Esophagus squamous epithelium (tissue), 5 donors: Measurements from ENCODE around the gene PLA2G4B. TPM values are rescaled to one million over a fixed set of nuclear protein-coding genes. Genes with fewer than 3 reads are reported as not detected.
A peak's percentile ranks its signal among the peaks of the same experiment; 100 is the strongest.

Experiments used
- DNase-seq: peaks from one replicate; lab custom pipeline; 2025; lab: John Stamatoyannopoulos, UW
- H3K27ac ChIP-seq, 4 donors: fragments of 200-600 bp; sonication (generic); one replicate each; pipeline ENCODE4 v1.5.1; 2016 to 2019; ENCODE audit warnings: mild to moderate bottlenecking in 1 of 4
- H3K27me3 ChIP-seq, 4 donors: fragments of 200-600 bp; sonication (generic); 1 replicate in 3 of 4; 2 replicates in 1 of 4; pipeline versions ENCODE4 v1.5.1 to v1.6.0; 2017 to 2021; ENCODE audit warnings: antibody characterized with exemption in 1 of 4
- H3K36me3 ChIP-seq, 3 donors: fragments of 200-600 bp; sonication (generic); one replicate each; pipeline ENCODE4 v1.5.1; 2016 to 2019
- H3K4me1 ChIP-seq, 3 donors: fragments of 200-600 bp; sonication (generic); one replicate each; pipeline ENCODE4 v1.5.1; 2017 to 2019
- H3K4me3 ChIP-seq, 4 donors: fragments of 200-600 bp; sonication (generic); 1 replicate in 3 of 4; 2 replicates in 1 of 4; pipeline ENCODE4 v1.5.1; 2016 to 2019; ENCODE audit warnings: mild to moderate bottlenecking in 2 of 4, moderate library complexity in 1 of 4
- H3K9me3 ChIP-seq, 3 donors: fragments of 200-600 bp; sonication (generic); one replicate each; pipeline ENCODE4 v1.5.1; 2016 to 2019
- POLR2A ChIP-seq, 4 donors: fragments of 450-650 bp; IDR thresholded peaks; one replicate each; pipeline ENCODE4 v1.6.1; 2017; ENCODE audit warnings: antibody characterized with exemption in 4 of 4, mild to moderate bottlenecking in 4 of 4, moderate library complexity in 3 of 4
- WGBS, 2 donors: methylation state at CpG; one replicate each; pipeline ENCODE4 v1.1.5; 2018; 5-methylcytosine and 5-hydroxymethylcytosine counted together
- intact Hi-C: fragments of 100-400 bp; cut with DNase I; formaldehyde crosslinking; loops from one replicate; pipeline ENCODE4 v1.15.0; 2022
- total RNA-seq, 4 donors: library from RNA; depleted of rRNA; stranded (reverse); fragments of >200 nt; gene quantifications; one replicate each; pipeline ENCODE4 v1.1.0, GENCODE V29; 2016
- TF ChIP-seq, protein P1 (sequence below), 6 experiments: fragments of 450-650 bp in 4 of 6; fragments of 200-600 bp in 2 of 6; sonication (generic) in 2 of 6; IDR thresholded peaks; one replicate each; pipeline ENCODE4 v1.5.1; 2016 to 2019; ENCODE audit warnings: antibody characterized with exemption in 6 of 6, mild to moderate bottlenecking in 4 of 6, moderate library complexity in 4 of 6
- donor health status: DM: yes; HTN: yes; CAD: no.

Gene PLA2G4B
- total RNA-seq, 4 donors from 2014 or later: 26.5 to 58.9 (median 39.7) TPM

DNA sequence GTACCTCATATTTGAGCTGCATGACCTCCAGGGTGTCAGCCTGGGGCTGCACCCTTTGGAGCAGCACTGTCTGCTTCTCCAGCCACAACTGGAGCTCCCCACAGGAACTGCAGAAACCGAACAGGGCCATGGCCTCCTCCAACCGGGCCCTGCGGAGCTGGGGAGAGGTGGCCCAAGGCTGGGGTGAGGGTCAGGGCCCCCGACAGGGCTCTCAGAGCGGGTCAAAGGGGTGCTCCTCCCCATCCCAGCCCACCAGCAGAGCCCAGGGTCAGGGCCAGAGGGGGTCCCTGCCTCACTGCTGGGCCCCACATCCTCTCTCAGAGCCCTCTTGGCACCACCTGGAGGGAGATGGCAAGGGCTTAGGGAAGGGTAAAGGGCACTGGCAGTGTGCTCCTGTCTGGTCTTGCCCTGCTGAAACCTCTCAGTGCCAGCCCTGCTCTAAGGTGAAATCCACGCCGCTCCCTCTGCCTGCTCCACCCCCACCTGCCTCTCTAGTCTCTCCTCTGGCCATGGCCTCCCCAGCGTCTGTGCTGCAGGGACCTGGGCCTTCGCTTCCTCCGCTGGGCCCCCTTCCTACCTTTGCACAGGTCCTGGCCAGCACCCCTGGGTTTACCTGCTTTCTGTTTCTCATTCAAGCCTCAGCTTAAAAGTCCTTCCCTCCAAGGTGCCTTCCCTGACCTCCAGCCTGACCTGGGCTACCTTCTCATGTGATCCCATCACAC, 41.7 kb downstream of the PLA2G4B start:
- intact Hi-C loops: no loop called here
- TF ChIP-seq, protein P1, sequence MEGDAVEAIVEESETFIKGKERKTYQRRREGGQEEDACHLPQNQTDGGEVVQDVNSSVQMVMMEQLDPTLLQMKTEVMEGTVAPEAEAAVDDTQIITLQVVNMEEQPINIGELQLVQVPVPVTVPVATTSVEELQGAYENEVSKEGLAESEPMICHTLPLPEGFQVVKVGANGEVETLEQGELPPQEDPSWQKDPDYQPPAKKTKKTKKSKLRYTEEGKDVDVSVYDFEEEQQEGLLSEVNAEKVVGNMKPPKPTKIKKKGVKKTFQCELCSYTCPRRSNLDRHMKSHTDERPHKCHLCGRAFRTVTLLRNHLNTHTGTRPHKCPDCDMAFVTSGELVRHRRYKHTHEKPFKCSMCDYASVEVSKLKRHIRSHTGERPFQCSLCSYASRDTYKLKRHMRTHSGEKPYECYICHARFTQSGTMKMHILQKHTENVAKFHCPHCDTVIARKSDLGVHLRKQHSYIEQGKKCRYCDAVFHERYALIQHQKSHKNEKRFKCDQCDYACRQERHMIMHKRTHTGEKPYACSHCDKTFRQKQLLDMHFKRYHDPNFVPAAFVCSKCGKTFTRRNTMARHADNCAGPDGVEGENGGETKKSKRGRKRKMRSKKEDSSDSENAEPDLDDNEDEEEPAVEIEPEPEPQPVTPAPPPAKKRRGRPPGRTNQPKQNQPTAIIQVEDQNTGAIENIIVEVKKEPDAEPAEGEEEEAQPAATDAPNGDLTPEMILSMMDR (IDR thresholded peaks at IDR 0.05): no peak
- no peak for TF ChIP-seq POLR2A (IDR thresholded peaks at IDR 0.05)
- Histone ChIP-seq H3K9me3 (no peaks in the 10 kb centered on the region), H3K4me3 (no peak overlapping the region), H3K36me3 (no peaks in the 10 kb centered on the region), H3K27me3 (peaks cover 0 to 19% (median 0%) of the 10 kb centered on the region in 4 donors), H3K27ac (peak overlapping the region in 1 of 4 donors; percentile 65), H3K4me1 (peaks cover 27 to 68% (median 43%) of the 10 kb centered on the region in 3 donors)
- DNase-seq: no peak
- WGBS, 2 donors: 72 to 78% methylated on average over 5 of the region's 10 CpGs

GRCh38 chr15:41881086-41881485, 42.4 kb downstream of the PLA2G4B start:
- DNase-seq: no peak
- no peaks in the 10 kb centered on the region for H3K36me3 ChIP-seq
- intact Hi-C loops: no loop called here
- H3K4me3 ChIP-seq: no peak overlapping the region
- no peaks in the 10 kb centered on the region for H3K9me3 ChIP-seq
- TF ChIP-seq, protein P1 (IDR thresholded peaks at IDR 0.05): no peak
- TF ChIP-seq POLR2A (IDR thresholded peaks at IDR 0.05): no peak
- no peak overlapping the region for H3K27ac ChIP-seq
- WGBS, 2 donors: 33 to 81% methylated on average over 1 to 8 of the region's 8 CpGs
- H3K27me3 ChIP-seq: peaks cover 0 to 19% (median 0%) of the 10 kb centered on the region in 4 donors
- peaks cover 27 to 68% (median 43%) of the 10 kb centered on the region in 3 donors for H3K4me1 ChIP-seq

GRCh38 chr15:41881550-41881919, 42.9 kb downstream of the PLA2G4B start:
- 38 to 47% methylated on average over 6 to 7 of the region's 10 CpGs for WGBS, 2 donors
- Histone ChIP-seq H3K27me3 (peaks cover 0 to 19% (median 0%) of the 10 kb centered on the region in 4 donors), H3K36me3 (no peaks in the 10 kb centered on the region), H3K4me1 (peaks cover 27 to 66% (median 43%) of the 10 kb centered on the region in 3 donors), H3K4me3 (peak overlapping the region; percentile 25 to 57 (median 45)), H3K9me3 (no peaks in the 10 kb centered on the region), H3K27ac (peak overlapping the region in 1 of 4 donors; percentile 11)
- TF ChIP-seq, protein P1 (IDR thresholded peaks at IDR 0.05): no peak
- no peak for TF ChIP-seq POLR2A (IDR thresholded peaks at IDR 0.05)
- intact Hi-C loops: no loop called here
- no peak for DNase-seq

- WGBS, 2 donors: 0% methylated on average over 2 of the region's 81 CpGs; no CpG with 5 or more reads in 1 of the 2 donors
- H3K4me3 ChIP-seq: peak overlapping the region; percentile 25 to 57 (median 45)
- H3K4me1 ChIP-seq: peaks cover 27 to 61% (median 40%) of the 10 kb centered on the region in 3 donors
- intact Hi-C loops: no loop called here
- H3K27me3 ChIP-seq: peaks cover 0 to 19% (median 0%) of the 10 kb centered on the region in 4 donors
- H3K9me3 ChIP-seq: no peaks in the 10 kb centered on the region
- H3K27ac ChIP-seq: peak overlapping the region in 2 of 4 donors; percentile 11 to 61
- DNase-seq: no peak
- H3K36me3 ChIP-seq: no peaks in the 10 kb centered on the region
- no peak for TF ChIP-seq POLR2A (IDR thresholded peaks at IDR 0.05)
- TF ChIP-seq, protein P1 (IDR thresholded peaks at IDR 0.05): no peak
Observed at GRCh38 chr15:41881920-41882688, 43.5 kb downstream of the PLA2G4B start.
